Upper lobe of left lung (tissue), 4 donors: ENCODE measurements around the gene RPL22.

Experiments used
- POLR2AphosphoS5 ChIP-seq, 2 donors: sonication (generic); formaldehyde crosslinking; IDR thresholded peaks; one replicate each; pipeline ENCODE4 v1.5.1; 2017; ENCODE audit warnings: antibody characterized with exemption in 2 of 2
- TF ChIP-seq, protein P1 (sequence below), 6 experiments: fragments of 450-650 bp in 4 of 6; fragments of 200-600 bp in 2 of 6; sonication (generic) in 2 of 6; IDR thresholded peaks; one replicate each; pipeline ENCODE4 v1.5.1; 2016 to 2019; ENCODE audit warnings: antibody characterized with exemption in 6 of 6

DNA sequence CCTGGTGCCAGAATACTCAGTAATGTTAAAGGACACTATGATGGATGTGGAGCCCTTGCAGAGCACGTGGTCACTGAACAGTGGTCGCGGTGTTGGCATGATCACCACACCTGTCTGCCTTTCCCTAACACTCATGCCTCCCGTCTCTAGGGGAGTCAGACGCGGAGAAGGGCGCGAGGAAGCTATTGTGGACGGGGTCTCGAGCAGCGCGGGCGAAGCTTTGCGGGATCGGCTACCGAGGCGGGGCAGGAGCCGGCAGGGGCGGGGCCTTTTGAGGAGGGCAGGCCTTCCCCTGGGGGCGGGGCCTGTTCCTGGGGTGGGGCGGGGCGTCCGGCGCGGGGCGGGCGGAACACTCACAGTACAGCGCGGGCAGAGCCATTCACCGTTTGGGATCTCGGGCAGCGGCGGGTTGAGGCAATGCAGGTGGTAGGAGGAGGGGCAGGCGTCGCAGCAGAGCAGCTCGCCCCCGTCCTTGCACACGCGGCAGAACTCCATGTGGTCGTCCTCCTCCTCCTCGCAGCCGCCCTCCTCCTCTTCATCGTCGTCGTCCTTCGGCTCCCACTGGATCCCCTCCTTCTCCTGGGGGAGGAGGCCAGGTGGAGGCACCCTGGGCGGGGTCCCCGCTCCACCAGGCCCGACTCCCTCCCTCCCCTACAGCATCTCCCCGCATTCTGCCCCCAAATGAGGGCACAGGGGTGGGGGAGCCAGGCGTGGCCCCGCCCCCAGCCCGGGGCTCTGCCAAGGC, 50.7 kb downstream of the RPL22 start:
- TF ChIP-seq POLR2AphosphoS5 (IDR thresholded peaks at IDR 0.05): no peak
- TF ChIP-seq, protein P1, sequence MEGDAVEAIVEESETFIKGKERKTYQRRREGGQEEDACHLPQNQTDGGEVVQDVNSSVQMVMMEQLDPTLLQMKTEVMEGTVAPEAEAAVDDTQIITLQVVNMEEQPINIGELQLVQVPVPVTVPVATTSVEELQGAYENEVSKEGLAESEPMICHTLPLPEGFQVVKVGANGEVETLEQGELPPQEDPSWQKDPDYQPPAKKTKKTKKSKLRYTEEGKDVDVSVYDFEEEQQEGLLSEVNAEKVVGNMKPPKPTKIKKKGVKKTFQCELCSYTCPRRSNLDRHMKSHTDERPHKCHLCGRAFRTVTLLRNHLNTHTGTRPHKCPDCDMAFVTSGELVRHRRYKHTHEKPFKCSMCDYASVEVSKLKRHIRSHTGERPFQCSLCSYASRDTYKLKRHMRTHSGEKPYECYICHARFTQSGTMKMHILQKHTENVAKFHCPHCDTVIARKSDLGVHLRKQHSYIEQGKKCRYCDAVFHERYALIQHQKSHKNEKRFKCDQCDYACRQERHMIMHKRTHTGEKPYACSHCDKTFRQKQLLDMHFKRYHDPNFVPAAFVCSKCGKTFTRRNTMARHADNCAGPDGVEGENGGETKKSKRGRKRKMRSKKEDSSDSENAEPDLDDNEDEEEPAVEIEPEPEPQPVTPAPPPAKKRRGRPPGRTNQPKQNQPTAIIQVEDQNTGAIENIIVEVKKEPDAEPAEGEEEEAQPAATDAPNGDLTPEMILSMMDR (IDR thresholded peaks at IDR 0.05): no peak
